RCC 7860 (cell line): Measurements from ENCODE around the gene DCUN1D2.
"Not testable (repeated sequence)": the region's sequence is repeated elsewhere in the genome, so short reads cannot be mapped to it uniquely, and the experiment has no call there.

Experiments
- DNase-seq: peaks from one replicate; pipeline ENCODE4 v3.0.0-alpha.2; 2015; ENCODE audit warnings: low spot score
- FAIRE-seq: peaks from 2 replicates; lab custom pipeline; 2012; peaks lifted over from hg19 to GRCh38; lab: Jason Lieb, UNC

DCUN1D2 gene

DNA sequence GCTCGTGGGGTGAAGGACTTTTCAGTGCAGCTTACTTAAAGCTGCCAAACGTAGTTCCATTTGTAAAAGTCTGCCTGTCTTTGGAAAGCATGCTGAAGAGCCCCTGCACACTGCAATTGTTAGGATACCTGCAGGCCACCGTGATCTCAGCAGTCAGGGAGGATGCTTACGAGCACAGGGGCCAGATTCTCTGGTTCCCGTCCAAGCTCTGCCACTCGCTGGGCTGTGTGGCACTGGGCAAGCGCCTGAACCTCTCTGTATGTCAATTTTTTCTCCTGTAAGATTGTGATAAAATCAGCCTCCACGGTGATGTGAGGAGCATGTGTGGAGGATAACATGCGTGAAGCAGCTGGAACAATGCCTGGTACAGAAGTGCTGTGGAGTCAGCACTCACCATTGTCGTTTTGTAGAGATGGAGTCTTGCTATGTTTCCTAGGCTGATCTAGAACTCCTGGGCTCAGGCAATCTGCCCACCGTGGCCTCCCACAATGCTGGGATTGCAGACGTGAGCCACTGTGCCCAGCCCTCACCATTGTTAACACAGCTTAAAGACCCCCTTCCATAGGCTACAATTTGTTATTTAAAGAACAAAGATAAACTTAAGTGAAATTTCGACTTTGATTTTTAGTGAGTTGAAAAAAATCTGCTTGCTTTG is 40.7 kb downstream of the DCUN1D2 start:
- DNase-seq (no peak), FAIRE-seq (no peak)

DNA sequence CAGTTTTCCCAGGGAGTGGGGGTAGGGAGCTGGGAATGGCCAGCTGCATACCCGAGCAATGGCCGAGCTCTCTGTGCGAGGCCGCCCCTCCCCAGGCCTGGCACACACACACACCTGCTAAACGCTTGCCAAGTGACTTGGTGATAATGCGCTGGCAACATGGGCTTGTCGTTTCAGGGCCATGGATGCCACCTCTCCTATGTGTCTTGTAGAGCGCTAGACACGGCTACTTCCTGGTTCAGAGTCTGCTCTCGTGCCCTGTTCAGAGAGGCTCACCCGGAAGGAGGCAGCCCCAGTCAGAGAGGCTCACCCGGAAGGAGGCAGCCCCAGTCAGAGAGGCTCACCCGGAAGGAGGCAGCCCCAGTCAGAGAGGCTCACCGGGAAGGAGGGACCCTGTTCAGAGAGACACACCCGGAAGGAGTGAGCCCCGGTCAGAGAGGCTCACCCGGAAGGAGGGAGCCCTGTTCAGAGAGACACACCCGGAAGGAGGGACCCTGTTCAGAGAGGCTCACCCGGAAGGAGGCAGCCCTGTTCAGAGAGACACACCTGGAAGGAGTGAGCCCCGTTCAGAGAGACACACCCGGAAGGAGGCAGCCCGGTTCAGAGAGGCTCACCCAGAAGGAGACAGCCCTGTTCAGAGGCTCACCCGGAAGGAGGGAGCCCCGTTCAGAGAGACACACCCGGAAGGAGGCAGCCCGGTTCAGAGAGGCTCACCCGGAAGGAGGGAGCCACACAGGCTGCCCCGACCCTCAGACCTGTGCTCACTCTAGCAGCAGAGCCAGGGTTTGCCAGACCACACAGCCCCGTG is 41.4 kb downstream of the DCUN1D2 start:
- no peak for FAIRE-seq
- no peak for DNase-seq

DNA sequence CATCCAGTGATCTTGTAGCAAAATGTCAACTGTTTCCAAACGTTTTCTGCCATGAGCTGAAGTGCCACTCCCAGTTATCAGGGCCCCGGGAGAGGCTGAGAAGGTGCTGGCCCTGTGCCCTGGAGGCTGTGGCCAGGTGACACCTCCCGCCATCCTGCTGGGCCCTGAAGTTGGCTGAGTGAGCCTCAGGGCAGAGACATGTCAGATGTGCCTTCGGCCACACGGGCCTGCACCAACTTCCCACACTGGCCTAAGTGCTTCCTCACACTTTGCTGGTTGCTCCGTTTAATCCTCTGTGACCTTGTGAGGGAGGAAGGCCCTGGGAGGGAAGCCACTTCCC is 42.0 kb downstream of the DCUN1D2 start:
- DNase-seq (no peak), FAIRE-seq (no peak)

DNA sequence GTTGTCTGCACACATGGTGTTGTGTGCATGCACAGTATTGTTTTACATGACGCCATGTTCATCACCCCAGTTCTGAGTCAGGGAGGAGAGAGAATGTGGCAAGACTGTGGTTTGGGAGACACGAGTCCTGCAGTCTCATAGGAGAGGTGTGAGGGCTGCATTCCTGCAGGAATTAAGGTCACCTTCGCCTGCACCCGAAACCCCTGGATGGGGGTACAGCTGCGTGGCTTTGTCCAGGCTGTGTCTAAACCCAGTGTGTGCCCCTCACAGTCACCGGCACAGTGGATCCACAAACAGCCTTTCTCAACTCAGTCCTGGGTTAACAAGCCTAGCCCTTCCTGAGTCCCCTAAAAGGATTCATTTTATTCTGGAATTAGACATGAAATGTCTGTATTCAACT is 42.9 kb downstream of the DCUN1D2 start:
- no peak for DNase-seq
- no peak for FAIRE-seq

DNA sequence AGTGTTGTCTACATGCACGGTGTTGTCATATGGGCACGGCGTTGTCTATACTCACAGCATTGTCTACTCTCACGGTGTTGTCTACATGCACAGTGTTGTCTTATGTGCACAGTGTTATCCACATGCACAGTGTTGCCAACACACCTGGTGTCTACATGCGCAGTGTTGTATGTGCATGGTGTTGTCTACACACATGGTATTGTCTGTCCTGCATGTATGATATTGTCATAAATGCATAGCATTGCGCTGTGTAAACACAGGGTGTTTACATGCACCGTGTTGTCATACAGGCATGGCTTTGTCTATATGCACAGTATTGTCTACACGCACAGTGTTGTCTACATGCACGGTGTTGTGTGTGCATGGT is 44.0 kb downstream of the DCUN1D2 start:
- FAIRE-seq (no peak), DNase-seq (no peak)

DNA sequence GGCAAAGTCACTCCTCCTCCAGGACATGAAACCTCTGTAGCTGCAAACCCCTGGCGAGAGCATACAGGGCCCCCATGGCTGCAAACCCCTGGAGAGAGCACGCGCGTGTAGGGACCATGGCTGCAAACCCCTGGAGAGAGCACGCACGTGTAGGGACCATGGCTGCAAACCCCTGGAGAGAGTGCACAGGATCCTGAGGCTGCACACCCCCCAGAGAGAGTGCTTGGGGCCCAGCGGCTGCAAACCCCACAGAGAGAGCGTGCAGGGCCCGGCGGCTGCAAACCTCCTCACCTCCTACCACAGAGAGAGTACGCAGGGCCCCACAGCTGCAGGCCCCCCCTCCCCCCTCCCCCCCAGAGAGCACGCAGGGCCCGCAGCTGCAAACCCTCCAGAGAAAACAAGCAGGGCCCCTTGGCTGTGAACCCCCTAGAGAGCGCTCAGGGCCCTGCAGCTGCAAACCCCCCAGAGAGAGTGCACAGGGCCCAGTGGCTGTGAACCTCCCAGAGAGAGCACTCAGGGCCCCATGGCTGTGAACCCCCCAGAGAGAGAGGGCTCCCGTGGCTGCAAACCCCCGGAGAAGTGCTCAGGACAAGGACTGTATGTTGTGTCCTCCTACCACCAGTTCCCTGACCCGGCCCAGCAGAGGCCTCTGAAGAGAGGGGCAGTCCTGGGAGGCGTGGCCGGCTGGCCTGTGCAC is 44.6 kb downstream of the DCUN1D2 start:
- no peak for FAIRE-seq
- no peak for DNase-seq

DNA sequence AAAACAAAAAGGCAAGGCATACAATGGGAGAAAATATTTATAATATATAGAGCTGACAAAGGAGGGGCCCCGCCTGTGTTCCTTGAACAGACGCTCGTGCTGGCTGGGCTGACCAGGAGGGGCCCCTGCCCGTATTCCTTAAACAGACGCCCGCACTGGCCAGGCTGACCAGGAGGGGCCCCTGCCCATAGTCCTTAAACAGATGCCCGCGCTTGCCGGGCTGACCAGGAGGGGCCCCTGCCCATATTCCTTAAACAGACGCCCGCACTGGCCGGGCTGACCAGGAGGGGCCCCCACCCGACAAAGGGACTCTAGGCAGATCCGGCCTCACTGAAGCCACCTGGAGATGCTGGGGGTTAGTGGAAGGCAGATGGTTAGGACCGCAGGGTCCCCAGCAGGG is 46.5 kb downstream of the DCUN1D2 start:
- DNase-seq, result no peak
- no peak for FAIRE-seq

DNA sequence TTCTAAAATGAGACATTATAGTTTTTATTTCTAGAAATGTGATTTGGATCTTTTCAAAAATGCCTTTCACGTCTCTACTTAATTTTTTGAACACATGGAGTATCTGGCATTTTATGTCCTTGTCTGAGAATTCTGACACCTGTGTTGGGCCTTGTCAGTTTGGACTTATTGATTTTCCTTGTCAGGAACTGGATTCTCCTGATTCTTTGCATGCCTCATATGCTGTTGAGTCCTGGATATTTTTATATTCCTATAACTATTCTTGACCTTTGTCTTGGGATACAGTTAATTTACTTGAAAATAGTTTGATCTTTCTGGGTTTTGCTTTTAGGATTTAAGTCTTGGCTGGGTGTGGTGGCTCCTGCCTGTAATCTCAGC is 47.5 kb downstream of the DCUN1D2 start:
- no peak for FAIRE-seq

DNA sequence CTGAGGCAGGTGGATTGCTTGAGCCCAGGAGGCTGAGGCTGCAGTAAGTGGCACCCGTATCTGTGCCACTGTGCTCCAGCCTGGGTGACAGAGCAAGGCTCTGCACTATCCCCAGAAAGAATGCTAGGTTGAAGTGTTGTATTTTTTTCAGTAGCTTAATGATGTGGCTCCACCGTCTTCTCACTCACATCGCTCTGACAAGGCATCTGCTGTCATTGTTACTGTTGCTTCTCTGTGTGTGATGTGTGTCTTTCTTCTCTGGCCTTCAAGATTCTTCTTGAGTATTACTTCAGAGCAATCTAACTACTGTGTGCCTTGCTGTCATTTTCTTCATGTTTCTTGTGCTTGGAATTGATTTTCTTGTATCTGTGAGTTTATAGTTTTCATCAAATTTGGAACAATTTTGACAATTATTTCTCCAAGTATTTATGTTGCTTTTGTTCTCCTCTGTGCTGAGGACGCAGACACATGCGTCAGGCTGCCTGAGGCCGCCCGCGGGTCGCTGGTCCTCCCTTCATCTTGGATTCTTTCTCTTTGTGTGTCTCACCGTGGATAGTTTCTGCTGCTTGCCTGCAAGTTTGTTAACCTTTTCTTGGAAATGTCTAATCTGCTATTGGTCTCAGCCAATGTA is 48.0 kb downstream of the DCUN1D2 start:
- no peak for FAIRE-seq
- DNase-seq, result no peak

More for the DNA sequence above, 47.5 kb downstream of the DCUN1D2 start:
- DNase-seq, result no peak

DNA sequence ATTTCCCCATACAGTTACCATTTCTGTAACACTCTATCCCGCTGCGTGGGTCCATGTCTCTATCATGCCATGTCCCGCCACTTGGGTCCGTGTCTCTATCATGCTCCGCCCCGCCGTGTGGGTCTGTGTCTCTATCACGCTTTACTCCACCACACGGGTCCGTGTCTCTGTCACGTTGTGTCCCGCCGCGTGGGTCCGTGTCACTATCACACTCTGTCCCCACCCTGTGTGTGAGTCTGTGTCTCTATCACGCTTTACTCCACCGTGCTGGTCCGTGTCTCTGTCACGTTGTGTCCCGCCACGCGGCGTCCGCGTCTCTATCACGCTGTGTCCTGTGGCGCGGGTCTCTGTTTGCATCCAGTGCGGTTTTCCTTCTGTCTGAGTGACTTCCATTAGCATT is 48.9 kb downstream of the DCUN1D2 start:
- FAIRE-seq (no peak), DNase-seq (no peak)

DNA sequence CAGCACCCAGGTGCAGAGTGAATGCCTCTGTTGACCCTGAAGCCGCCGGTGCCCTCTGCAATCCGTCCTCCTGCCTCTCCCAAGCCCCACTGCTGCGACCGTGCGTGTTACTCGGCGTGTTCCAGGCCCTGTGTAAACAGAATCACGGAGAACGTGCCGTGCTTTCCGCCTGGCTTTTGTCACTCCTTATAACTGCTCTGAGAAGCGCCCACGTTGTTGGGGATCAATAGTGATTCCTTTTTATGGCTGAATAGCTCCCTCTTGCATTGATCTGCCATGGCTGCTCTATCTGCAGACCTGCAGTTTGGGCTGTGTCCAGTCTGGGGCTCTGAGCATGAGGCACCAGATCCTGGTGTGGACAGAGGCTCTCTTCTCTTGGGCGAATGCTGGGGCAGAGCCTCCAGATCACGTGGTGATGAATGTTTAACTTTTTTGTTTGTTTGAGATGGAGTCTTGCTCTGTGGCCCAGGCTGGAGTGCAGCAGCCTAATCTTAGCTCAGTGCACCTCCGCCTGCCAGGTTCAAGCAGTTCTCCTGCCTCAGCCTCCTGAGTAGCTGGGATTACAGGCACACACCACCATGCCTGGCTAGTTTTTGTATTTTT is 53.0 kb downstream of the DCUN1D2 start:
- no peak for DNase-seq
- FAIRE-seq, result no peak

DNA sequence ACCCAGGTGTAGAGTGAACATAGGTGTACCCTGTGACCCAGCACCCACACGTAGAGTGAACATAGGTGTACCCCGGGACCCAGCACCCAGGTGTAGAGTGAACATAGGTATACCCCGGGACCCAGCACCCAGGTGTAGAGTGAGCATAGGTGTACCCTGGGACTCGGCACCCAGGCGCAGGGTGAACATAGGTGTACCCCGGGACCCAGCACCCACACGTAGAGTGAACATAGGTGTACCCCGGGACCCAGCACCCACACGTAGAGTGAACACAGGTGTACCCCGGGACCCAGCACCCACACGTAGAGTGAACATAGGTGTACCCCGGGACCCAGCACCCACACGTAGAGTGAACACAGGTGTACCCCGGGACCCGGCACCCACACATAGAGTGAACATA is 53.6 kb downstream of the DCUN1D2 start:
- not testable (repeated sequence) for FAIRE-seq, DNase-seq

DNA sequence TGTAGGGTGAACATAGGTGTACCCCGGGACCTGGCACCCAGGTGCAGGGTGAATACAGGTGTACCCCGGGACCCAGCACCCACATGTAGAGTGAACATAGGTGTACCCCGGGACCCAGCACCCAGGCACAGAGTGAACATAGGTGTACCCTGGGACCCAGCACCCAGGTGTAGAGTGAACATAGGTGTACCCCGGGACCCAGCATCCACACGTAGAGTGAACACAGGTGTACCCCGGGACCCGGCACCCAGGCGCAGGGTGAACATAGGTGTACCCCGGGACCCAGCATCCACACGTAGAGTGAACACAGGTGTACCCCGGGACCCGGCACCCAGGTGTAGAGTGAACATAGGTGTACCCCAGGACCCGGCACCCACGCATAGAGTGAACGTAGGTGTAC is 54.6 kb downstream of the DCUN1D2 start:
- not testable (repeated sequence) for FAIRE-seq, DNase-seq

DNA sequence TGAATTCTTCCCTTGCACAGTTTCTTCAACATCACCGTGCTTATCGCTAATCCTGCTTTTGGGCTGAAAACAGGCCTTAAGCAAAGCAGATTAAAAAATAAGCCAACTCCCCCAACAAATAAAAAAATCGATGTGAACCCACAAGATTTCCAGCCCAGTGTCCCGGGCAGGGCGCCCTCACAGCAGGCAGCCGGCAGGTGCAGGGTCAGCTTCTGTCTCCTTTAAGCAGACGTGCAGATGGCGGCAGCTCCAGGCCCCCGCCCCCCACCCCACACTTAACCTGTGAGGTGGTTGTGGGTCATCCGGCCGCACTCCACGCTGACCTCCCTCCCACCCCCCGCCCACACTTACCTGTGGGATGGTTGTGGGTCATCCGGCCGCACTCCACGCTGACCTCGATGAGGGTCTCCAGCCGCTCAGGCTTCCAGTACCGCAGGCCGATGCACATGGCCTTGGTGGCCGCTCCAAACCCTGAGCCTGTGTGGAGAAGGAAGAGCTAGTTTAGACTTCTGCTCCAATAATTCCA is 57.1 kb downstream of the DCUN1D2 start:
- DNase-seq (no peak), FAIRE-seq (no peak)

DNA sequence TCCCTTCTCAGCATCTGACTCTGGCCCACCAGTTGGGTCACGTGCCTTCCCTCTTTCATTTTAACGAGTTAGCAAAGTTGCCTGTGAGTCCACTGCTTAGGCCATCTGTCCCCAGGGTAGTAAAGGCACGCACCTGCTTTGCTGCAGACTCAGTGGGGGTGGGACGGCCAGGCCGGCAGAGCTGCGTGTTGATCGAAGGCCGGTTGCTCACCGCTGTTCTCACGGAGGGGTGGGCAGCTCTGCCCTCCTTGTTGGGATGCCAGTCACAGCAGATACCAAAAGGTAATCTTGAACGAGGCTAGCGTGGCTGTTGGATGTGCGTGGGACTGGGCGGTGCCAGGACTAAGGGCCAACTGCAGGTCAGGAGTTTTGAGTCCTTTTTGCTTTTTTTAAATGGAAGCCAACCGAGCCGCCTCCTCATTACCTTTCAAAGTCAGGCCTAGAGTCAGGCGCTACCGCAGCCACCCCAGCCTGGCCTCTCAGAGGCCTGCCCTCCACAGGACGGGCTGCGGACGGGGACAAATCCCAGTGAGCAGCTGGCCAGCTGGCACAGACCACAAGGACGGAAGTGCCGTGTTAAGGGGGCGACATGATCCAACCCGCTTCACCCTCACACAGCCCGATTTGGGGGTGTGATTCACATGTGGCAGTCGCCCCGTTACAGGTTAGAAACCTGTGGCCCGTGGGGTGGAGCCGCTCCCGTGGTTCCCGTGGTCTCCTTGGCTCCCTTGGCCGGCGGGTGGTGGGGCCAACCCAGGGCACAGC is 57.8 kb downstream of the DCUN1D2 start:
- DNase-seq (no peak), FAIRE-seq (no peak)

DNA sequence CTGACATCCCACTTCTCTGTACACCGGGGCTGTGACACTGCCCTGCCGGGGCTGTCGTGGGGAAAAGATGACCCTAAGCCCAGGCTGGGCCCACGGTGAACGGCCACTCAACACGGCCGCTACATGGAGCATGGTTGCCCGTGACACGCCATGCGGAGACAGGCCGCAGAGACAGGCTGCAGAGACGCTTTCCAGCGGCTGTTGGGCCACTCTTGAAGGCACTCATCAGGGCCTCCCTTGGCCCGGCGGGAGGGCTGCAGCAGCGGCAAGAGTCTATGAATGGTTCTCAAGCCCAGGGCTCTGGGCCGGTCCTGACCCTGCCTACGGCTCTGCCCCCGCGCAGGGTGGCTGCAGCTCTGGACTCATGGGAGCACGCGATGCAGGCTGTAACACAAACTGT is 59.3 kb downstream of the DCUN1D2 start:
- FAIRE-seq (no peak), DNase-seq (no peak)

DNA sequence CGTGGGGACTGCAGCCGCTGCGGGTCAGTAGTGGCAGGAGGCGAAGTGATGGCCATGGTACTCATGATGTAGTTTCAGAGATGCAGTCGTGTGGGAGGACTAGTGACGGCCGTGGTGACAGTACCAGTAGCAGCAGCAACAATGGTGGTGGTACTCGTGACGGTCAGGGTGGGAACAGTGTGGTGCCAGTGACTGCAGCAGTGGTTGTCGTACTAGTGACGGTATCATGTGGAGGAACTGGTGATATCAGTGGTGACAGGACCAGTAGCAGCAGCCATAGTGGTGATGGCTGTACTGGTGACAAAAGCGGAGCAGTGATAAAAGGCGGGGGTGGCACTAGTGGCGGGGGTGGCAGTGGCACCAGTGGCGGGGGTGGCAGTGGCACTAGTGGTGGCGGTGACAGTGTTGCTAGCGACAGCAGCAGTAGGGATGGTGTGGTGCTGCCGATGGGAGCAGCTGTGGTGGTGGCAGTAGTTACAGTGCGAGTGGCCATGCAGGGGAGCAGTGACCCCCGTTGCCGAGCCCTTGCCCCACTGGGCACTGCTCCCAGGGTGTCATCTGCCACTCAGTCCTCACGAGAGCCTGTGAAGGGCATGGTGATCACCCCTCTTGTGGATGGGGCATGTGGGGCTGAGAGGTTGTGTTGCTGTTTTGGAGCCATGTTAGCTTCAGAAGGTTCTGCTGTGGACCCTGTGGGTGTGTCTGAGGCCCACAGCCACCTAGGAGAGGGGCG is 60.0 kb downstream of the DCUN1D2 start:
- no peak for DNase-seq

DNA sequence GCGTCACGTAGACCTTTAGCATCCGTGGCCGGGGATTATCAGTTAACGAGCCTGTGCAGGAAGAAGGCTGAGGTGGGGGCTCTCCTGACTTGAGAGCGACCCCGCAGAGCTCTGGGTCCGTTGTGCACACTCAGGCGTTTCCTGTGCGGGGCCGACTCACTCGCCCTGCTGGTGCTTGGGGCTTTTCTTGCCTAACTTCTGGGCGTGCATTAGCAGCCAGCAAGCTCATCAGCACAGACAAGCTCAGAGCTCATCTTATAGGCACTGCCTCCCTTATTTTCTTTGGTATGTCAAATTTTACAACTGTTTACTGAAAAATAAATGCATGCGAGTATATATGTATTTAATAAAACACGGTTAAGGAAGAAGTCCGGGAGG is 60.9 kb downstream of the DCUN1D2 start:
- DNase-seq (no peak), FAIRE-seq (no peak)

More for the DNA sequence above, 60.0 kb downstream of the DCUN1D2 start:
- no peak for FAIRE-seq

DNA sequence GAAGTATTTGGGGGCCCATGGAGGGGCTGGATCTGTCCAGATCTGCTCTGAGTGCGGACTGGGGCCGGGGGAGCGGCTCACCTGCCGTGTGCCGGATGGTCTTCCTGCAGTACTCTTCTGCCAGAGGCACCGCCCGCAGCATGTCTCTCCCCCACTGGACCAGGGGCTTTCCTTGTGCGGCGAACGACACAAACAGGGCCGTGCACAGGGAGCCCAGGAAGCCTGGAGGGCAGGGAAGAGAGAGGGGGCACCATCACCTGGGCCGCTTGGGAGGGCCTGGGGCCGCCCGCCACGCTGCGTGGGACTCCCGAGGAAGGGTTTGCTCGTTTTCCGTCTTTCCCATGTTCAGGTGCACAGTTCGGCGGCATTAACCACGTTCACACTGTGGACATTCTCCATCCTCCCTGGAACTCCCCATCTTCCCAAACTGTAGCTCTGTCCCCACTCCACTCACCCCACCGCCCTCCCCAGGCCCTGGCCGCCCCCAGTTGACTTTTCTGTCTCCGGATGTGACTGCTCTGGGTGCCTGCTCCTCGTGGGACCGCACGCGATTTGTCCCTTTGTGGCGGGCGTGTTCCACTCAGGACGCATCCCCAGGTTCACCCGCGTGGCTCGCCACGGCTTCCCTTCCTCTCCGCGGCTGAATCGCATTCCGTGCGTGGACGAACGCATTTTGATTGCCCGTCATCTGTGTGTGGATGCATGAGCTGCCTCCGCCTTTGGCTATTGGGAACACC is 61.5 kb downstream of the DCUN1D2 start:
- no peak for FAIRE-seq
- no peak for DNase-seq
